NCI-H82 treated with DMSO at 0.1 percent for 48 hours (cell line): Measurements from ENCODE around the gene COL9A3.

ENCODE experiments used
- DNase-seq: peaks from one replicate; lab custom pipeline; 2025; ENCODE audit not compliant: unreplicated experiment; lab: John Stamatoyannopoulos, UW

Gene COL9A3

DNA sequence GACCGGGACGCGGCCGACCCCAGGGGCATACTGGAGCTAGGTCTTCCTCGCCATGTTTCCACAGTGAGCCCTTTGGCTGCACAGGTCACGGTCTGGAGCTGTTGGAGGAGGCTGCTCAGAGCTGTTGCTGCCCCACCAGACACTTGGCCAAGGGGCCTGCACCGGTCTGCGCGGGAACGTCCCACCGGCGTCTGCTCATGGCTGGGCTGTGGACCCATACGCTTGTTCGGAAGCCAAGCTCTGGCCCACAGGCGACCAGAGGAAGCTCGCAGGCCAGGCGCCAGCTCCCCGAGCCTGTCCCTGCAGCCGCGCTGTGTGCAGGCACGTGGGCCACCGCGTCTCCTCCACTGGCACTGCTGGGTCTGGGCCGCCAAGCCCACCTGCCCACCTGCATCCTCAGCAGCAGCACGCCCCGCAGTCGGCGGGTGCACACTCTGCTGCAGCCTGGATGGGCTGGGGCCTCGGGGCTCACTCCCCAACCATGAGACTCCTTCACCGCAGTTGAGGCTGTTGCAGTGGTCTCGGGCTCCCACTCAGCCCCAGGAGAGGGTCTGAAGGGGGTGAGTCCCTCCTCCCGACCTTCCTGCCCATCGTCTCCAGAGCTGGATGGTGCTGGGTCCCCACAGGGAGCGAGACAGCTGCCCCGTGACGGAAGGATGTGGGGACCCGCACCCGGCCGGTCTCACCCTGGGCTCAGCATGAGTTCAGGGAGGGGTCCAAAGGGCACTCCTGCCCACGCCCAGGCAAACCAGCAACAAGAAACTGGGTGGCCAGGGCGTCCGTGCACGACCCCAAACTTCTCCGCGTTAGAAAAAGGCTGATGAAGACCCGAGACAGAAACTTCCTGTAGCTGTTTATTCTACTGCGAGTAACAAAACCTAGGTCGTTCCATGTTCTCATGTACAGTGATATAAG, 60.3 kb downstream of the COL9A3 start:
- DNase-seq: no peak

DNA sequence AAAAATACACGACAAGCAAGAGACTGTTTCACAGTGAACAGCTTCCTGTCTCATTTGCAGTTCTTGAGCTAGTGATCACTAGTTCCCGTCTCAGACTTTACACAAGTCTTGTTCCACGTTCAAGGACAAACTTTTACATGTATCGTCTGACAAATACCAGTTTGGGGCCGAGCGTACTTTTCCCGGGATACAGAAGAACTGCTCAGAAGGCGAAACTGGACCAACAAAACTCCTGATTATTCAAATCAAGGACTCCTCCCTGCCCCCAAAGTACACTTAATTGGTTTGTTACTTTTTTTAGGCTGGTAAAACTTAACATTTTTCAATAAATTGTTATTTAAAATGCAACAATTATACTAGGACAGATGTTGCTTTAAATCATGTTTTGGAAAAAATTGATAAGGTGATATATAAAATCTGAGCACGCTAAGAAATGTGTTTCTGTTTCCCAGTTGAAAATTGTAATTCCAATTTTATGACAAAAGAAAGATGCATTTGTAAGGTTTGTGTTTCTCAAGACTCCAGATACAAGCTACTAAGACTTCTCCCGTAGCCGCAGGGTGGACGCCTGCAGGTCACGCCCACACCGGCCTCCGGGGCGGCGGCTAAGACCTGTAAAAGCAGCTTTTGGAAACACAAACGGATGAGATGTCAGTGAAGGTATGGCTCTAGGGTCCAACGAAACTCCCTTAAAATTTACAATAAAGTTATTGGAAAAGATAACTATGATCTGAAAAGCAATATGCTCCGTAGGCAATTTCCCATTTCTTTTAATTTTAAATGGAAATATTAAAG, 61.6 kb downstream of the COL9A3 start:
- DNase-seq: no peak

DNA sequence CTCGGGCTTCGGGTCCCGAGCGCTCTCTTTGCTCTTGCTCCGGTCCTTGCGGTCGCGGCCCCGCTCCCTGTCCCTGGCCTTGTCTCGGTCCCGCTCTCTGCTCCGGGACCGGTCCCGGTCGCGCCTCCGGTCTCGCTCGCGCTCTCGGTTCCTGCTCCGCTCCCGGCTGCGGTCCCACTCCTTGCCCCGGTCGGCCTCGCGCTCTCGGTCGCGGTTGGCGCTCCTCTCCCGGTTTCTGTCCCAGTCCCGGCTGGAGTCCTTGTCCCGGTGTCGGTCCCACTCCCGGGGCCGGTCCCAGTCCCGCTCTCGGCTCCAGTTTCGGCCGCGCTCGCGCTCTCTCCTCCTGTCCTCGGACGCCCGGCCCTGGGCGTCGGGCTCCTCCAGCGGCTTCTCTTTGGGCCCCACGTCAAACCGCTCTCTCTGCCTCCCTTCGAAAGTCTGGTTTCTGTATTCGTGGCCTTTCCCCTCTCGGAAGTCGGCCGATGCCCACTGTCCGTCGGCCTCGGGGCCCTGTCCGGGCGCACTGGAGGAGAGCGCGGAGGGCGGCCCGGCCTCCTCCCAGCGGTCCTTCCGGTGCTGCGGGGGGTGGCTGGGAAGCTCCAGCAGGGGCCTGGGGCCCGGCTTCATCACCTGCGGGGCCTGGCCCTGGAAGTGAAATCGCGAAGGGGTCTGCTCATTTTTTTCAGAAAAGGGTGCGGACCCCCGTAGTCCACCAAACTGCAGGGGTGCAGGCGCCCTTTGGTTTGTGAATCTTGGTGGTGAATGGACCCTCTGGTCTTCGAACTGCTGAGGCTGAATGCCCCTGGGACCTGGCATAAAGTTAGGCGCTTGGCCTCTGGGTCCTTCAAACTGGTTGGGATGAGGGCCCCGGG, 62.7 kb downstream of the COL9A3 start:
- DNase-seq: no peak

DNA sequence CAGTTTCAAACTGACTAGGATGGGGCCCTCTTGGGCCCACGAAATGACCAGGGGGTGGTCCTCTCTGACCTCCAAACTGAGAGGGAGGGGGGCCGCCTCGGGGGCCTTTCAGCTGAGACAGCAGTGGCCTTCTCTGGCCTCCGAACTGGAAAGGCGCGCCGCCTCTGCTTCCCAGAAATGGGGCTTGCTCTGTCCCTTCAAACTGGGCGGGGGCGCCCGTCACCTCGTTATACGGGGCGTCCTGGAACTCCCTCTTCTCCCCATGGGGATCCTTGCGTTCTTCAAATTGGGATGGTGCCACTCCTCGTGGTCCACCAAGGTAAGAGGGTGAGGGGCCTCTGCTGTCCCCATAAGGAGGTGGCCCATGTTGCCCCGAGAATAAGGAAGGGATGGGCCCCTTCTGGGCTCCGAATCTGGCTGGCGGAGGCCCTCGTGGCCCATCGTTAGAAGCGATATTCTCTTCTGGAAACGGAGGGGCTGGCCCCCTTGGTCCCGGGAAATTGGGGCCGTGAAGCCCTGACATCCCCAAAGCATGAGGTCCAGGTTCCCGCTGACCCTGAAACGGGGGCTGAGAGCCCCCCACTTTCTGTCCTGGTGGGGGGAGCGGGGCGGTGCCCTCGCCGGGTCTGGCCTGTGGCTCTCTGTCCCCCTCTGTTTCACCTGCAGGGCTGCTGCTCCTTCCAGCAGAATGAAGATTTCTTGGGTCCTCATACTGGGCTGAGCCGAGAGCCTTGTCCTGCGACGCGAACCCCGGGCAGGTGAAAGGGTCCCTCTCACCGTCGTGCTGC, 63.5 kb downstream of the COL9A3 start:
- DNase-seq: no peak

DNA sequence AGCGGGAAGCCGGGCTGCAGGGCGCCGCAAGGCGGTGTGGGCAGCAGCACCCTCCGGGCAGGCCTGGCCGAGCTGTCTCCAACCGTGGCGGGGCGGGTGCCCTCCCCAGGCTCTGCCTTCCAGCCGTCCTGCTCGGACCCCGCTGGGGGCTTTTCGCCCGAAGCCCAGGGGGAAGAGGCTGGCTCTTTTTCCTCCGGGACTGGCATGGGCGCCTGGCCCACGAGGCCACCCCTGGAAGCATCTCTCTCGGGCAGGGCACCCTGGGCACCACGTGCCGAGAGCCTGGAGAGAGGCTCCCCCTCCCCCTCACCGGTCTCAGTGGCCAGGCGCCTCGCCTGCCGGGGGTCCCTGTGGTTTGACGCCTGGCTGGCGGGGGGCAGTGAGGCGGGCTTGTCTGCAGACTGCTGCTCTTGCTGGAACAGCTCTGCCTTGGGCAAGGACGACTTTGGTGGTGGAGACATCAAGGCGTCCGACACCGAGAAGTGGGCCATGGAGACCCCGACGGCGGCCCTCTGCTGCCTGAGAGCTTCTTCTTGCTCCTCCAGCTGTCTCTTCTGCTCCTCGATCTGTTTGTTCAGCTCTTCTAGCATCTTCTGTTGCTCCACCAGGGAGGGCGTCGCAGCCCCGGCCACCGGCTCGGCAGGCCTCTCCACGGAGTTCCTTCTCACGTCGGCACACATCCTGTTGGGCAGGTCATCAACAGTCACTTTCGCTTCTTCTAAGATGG, 64.2 kb downstream of the COL9A3 start:
- DNase-seq: no peak

DNA sequence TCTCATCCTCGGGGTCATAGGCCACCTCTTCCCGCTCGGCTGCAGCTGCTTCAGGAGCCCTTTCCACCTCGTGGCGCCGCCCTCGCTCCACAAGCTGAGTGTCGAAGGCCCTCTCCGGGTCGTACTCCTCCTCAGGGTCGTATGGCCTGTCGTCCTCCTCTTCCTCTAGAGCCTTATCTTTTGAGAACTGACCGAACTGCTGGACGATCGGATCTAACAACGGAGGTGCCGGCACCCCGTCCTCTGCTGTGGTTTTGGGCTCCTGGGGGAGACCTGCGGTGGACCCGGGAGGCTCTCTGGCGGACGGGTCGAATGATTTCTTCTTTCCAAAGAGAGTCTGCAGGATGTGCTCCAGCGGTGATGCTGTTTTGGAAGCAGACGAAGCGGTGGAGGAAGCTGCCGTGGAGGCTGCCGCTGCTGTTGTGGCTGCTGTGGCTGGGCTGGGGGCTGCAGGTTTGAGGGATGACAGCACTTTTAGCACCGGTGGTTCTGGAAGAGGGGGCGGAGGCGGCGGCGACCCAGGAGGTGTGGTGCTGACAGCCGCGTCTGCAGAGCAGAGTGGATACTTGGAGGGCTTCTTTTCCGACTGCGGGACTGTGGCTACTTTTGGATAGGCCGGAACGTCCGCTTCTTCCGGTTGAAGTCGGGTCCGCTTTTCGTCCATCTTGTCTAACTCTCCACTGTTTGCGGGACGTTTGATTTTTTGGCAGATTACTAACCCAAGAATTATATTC, 65.0 kb downstream of the COL9A3 start:
- DNase-seq: no peak

DNA sequence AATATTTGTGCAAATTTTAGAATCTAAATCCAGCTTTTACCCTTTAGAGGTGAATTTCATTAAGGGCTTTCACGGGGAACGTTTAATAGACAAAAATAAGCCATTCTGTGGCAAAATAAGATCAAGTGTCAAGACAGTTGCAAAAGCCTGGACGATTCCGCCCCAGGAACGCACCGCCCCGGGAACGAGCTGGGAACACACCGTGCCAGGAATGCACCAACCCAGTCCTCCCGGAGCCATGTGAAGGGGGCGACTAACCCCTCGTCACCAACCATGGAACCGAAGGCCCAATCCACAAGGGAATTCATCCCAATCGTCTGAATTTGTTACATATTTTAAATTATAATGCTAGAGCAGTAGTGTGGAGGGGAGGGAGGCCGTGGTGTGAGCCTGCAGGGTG, 65.6 kb downstream of the COL9A3 start:
- DNase-seq: no peak

DNA sequence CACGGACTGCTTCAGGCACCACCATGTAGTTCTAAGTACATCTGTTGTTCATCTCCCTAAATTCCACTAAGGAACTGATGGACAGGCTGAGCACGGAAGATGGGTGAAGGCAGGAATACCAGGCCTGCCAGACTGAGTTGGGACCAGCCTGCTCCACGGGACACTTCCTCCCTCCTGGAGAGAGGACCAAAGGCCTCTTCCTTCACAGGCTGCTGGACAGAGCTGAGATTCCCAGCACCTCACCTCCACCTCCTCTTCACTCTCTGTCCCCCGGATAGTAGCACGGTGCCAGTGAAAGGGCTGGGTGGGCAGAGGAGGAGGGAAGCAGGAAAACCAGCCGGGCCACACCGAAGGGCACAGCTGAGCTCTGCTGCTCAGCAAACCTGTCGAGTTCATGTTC, 67.7 kb downstream of the COL9A3 start:
- DNase-seq: no peak

DNA sequence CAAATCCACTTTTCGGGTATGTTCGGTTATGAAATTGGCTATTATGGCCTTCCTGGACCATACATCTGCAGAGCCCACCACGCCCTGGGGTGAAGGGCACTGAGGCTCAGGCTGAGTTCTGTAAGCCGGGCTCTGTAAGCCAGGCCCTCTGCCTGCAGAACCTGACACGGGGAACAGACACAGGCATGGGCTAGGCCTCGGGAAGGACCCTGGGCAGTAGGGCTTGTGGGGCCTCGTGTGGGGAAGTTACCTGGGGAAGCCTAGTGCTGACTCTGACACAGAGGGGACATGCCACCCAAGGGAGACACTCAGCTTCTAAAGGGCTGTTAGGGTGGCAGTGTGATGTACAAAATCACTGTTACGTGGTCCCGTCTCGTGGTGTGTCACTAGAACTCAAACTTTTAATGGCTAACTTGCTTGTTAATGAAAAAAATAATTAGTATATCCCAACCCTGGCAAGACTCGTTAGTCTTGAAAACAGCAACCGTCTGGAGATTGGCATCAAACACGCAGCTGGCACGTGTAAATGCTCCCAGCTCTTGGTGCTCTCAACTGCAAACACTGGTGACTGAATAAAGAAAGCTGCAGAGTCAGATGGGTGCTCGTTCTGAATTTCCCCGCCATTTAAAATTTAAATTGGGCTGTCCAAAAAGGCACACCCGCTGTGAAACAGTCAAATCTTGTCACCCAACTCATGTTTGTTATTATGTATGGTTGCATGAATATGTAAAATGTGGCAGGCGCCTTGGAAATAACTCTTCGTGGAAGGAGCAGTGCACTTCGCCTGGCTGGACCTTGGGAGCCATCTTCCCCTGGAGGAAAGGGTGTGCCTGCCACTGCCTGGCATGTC, 68.4 kb downstream of the COL9A3 start:
- DNase-seq: no peak

DNA sequence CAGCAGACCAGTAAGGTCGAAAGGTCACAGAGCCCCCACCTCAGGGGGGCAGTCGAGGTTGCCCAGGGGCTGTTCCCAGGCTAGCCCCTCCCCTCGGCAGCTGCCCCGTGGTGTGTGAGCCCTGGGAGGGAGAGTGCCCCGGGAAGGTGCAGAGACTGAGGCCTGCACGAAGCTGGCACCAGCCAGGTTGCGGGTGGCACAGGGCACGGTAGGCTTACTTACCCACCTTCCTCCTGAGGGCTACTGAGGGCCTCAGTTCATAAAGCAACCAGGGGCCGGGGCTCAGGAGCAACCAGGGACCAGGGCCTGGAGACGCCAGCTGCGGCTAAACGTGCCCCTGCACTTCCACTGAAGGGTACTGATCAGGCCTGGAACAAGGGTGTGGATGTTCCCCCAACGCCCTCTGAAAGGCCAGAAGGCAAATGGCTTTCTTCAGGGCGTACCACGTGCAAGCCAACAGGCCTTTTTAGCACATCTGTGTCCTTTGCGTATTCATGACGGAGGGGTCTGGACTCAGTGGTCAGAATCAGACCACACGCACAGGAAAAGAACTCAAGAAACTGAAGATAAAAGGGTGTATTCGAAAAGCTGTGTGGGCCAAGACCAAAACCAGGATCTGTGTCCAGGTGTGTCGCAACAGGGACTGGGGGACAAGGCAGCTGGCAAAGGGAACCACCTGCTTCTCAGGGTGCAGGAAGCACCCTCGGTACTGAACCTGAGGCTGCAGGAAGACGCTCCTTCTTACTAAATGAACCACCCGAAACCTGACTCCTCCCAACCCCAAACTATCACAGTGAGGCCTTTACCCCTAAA, 69.3 kb downstream of the COL9A3 start:
- no peak for DNase-seq

DNA sequence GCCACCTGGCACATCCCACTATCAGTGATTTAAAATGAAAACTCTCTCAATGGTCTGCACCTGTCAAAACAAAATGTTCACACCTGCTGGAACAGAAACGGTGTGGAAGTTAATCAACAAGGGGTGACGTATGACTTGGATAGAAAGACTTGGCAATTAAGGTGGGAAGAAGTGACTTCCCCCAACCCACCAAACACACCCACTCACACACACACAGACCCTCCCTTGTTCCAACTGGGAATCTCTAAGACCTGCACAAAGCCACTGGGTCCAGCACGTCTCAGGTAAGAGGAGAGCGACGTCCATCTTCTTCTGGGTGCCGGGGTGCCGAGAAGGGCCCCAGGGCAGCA, 69.8 kb downstream of the COL9A3 start:
- DNase-seq: no peak

DNA sequence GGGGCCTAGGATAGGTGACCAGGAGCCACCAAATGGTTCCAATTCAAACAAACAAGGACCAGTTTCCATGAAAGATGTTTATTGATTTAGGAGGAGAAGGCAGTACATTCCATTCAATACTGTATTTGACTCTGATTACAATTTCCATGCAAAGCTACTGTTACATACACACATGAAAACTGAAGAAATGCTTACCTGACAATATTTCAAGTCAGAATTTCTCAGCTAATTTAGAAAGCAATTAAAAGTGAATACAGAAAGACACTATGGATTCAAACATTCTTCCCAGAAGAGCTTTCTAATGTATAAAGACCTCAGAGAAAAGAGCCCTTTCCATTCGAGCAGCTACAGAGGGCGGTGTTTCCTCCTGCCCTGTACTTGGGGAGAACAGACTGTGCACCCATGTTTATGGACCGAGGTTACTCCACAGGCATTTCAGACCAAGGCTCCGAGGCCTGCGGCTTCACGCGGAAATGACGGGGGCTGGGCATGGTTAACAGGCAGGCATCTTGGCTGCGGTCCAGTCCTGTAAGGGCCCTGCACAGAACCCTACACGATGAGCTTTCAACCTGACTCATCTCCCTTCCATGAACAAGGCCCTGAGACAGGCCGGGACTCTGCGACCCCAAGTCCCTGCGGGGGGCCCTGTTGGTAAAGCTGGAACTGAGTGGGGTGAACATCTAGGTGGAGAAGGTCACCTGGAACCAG, 70.5 kb downstream of the COL9A3 start:
- no peak for DNase-seq

DNA sequence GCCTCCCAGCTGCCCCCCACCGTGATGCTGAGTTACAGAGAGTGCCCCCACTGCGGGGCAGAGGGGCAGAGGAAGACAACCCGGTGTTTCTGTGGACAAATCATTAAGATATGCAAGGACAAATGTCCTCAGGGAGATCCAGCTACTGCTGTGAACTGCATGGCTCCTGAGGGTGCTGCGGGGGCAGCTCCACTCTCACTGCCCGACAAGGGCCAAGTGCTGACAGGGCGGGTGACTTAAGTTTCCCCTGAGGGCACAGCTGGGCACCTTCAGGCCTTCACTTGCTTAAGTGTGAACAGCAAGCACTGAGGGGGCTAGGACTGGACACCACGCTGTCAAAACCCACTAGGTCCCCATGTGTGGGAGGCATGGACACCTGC, 71.0 kb downstream of the COL9A3 start:
- DNase-seq: no peak

DNA sequence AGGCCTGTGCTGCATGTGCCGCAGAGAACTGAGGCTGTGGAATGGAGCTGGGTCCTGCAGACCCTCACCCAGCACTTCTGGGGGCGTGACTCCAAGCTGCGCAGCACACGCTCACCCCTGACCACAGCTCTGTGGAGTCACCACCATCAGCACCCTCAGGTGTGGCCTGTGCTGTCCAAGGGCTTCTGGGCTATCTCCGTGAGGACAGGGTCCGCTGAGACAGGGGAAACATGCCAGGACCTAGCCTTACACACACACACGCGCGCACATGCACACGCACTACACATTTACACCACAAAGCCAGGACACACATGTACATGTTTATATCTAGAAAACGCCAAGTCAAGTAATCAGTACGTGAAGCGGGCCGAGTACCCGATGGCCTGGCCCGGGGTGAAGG, 71.6 kb downstream of the COL9A3 start:
- DNase-seq: no peak

DNA sequence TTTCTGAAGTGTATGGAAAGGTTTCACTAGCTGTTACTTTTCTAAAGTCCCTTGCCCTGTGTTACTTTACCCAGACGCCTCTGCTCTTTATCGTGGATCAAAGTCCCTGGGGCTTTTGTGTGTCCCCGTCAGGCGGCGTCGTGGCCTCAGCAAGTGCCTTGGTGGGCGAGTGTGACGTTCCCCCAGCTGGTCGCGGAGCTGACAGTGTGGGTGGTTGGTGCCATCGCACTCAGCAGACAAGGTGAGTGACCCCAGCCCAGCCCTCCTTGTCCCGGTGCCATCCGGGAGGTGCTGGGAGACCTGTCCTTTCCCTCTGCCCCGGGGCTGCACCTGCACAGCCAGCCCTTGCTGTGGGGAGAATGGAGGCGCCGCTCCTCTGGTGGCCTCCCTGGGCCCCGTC, 72.1 kb downstream of the COL9A3 start:
- DNase-seq: no peak

DNA sequence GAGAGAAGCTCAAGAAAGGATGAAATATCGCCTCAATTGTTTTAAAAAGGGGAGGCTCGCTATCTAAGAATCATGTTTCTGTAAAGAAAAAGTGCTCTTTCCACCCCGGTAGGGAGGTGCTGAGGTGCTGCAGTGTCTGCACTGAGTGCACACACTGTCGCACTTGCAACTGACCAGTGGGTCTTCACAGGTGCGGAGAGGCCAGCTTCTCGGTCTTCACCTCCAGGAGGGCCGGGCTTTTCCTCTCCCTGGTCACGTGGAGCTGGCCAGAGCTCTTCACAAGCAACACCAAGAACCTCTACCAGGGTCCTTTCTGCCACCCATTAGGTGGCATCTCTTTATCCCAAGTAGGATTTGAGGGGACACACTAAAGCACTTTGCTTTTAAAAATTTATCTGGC, 72.6 kb downstream of the COL9A3 start:
- no peak for DNase-seq

DNA sequence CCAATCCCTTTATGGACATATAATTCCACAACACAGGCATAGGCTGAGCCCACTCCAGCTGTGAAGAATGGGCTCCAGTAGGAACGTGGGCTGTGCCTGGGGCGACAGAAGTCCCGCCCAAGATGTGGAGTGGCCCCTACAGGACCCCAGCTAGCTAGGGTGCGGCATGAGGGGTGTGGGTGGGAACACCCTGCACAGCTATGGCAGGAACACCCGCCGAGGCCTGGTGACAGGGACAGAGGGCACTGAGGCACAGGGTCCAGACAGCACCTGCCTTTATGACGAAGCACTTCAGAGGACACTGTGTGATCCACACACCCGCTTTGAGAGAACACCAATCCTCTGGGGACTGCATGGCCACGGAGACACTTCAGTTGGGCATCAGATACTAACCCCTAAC, 73.0 kb downstream of the COL9A3 start:
- no peak for DNase-seq
